GM23338 (cell line): ENCODE data around the gene CSGALNACT2. TPM values are rescaled to one million over a fixed set of nuclear protein-coding genes. Genes with fewer than 3 reads are reported as not detected.

Source experiments
- ATAC-seq: fragments of 200-7000 bp; cut with Tn5 transposase; 3 replicates; pipeline ENCODE4 v1.9.1; 2020
- DNase-seq: peaks from one replicate; pipeline ENCODE4 v3.0.0-alpha.2; 2015; ENCODE audit warnings: low spot score
- H2AFZ ChIP-seq: fragments of 200-600 bp; sonication (generic); 2 replicates; pipeline ENCODE4 v1.8.0; 2016; ENCODE audit warnings: antibody characterized with exemption, mild to moderate bottlenecking, moderate library complexity
- H3F3A ChIP-seq: fragments of 200-600 bp; sonication (generic); replicated peaks from 2 replicates; pipeline ENCODE4 v1.8.0; 2017; ENCODE audit warnings: antibody characterized with exemption, mixed run types, low read depth
- H3K27ac ChIP-seq: fragments of 200-600 bp; sonication (generic); 2 replicates; pipeline ENCODE4 v1.6.1; 2016; ENCODE audit warnings: low read depth
- H3K27me3 ChIP-seq: fragments of 200-600 bp; sonication (generic); 2 replicates; pipeline ENCODE4 v1.8.0; 2016; ENCODE audit warnings: mild to moderate bottlenecking, mixed run types, moderate library complexity; ENCODE audit not compliant: insufficient read depth
- H3K36me3 ChIP-seq: fragments of 200-600 bp; sonication (generic); 2 replicates; pipeline ENCODE4 v1.8.0; 2016; ENCODE audit warnings: mild to moderate bottlenecking; ENCODE audit not compliant: insufficient read depth
- H3K4me1 ChIP-seq: fragments of 200-600 bp; sonication (generic); 2 replicates; pipeline ENCODE4 v1.8.0; 2016; ENCODE audit warnings: mild to moderate bottlenecking, moderate library complexity; ENCODE audit not compliant: insufficient read depth
- H3K4me2 ChIP-seq: fragments of 200-600 bp; sonication (generic); 2 replicates; pipeline ENCODE4 v1.7.1; 2017; ENCODE audit warnings: mixed run types
- H3K4me3 ChIP-seq: fragments of 200-600 bp; sonication (generic); 2 replicates; pipeline ENCODE4 v1.6.1; 2016; ENCODE audit warnings: mixed run types
- H3K79me2 ChIP-seq: fragments of 200-600 bp; sonication (generic); replicated peaks from 2 replicates; pipeline ENCODE4 v1.8.0; 2017; ENCODE audit warnings: mild to moderate bottlenecking; ENCODE audit not compliant: insufficient read depth
- H3K9me2 ChIP-seq: fragments of 200-600 bp; sonication (generic); 2 replicates; pipeline ENCODE4 v1.8.0; 2017; ENCODE audit not compliant: insufficient read depth
- H4K20me1 ChIP-seq: fragments of 200-600 bp; sonication (generic); replicated peaks from 2 replicates; pipeline ENCODE4 v1.8.0; 2017; ENCODE audit warnings: mild to moderate bottlenecking; ENCODE audit not compliant: insufficient read depth
- H3K27ac Mint-ChIP-seq: 2 replicates; pipeline ENCODE4 v1.8.0; 2020; ENCODE audit warnings: inconsistent platforms, mild to moderate bottlenecking, moderate library complexity, mixed read lengths
- H3K27me3 Mint-ChIP-seq: 3 replicates; pipeline ENCODE4 v1.8.0; 2022; ENCODE audit warnings: low read depth, mild to moderate bottlenecking, moderate library complexity, mixed read lengths, inconsistent platforms; ENCODE audit not compliant: insufficient read depth, poor library complexity
- H3K36me3 Mint-ChIP-seq: 3 replicates; pipeline ENCODE4 v1.8.0; 2021; ENCODE audit warnings: low read depth, mild to moderate bottlenecking, inconsistent platforms, moderate library complexity, mixed read lengths
- H3K4me1 Mint-ChIP-seq: 3 replicates; pipeline ENCODE4 v1.8.0; 2020; ENCODE audit warnings: mild to moderate bottlenecking, inconsistent platforms, mixed read lengths
- H3K4me3 Mint-ChIP-seq: 3 replicates; pipeline ENCODE4 v1.8.0; 2021; ENCODE audit warnings: moderate library complexity, mild to moderate bottlenecking, inconsistent platforms, mixed read lengths
- H3K9me3 Mint-ChIP-seq: 3 replicates; pipeline ENCODE4 v1.8.0; 2020; ENCODE audit warnings: moderate library complexity, mild to moderate bottlenecking, inconsistent platforms, mixed read lengths
- CREB1 ChIP-seq: fragments of 250-450 bp; sonication (Bioruptor Pico); IDR thresholded peaks from 2 replicates; pipeline ENCODE4 v1.5.0; 2020; ENCODE audit warnings: low read depth, mild to moderate bottlenecking, moderate library complexity
- EZH2 ChIP-seq: fragments of 200-600 bp; sonication (generic); IDR thresholded peaks from one replicate; pipeline ENCODE4 v1.8.0; 2017; ENCODE audit warnings: antibody characterized with exemption, mild to moderate bottlenecking, low read depth; ENCODE audit not compliant: unreplicated experiment
- JUNB ChIP-seq: IDR thresholded peaks from one replicate; pipeline ENCODE4 v1.6.1; 2016; ENCODE audit warnings: antibody characterized with exemption; ENCODE audit not compliant: unreplicated experiment
- NANOG ChIP-seq: IDR thresholded peaks from 2 replicates; pipeline ENCODE4 v1.6.1; 2016; ENCODE audit warnings: antibody characterized with exemption, borderline replicate concordance
- polyA plus RNA-seq: library from polyadenylated mRNA; unstranded; fragments of >200 nt; fragmentation: Nextera tagmentation; extraction: Ambion mirVana; gene quantifications from 2 replicates; pipeline ENCODE4 v1.2.1, GENCODE V29; 2016
- total RNA-seq: library from RNA; depleted of rRNA; stranded (reverse); fragments of >200 nt; shearing (Covaris generic); gene quantifications from 2 replicates; pipeline ENCODE4 v1.2.3, GENCODE V29; 2014
- TF ChIP-seq, protein P1 (sequence below): fragments of 250-450 bp; sonication (Bioruptor Pico); IDR thresholded peaks from 2 replicates; pipeline ENCODE4 v1.5.0; 2020; ENCODE audit warnings: mild to moderate bottlenecking, moderate library complexity
- TF ChIP-seq, protein P2 (sequence below): IDR thresholded peaks from one replicate; pipeline ENCODE4 v1.6.1; 2018; ENCODE audit warnings: antibody characterized with exemption; ENCODE audit not compliant: unreplicated experiment

Gene CSGALNACT2
- total and polyA plus RNA-seq, 2 experiments from 2014 or later, result 3.0 to 4.6 TPM

DNA sequence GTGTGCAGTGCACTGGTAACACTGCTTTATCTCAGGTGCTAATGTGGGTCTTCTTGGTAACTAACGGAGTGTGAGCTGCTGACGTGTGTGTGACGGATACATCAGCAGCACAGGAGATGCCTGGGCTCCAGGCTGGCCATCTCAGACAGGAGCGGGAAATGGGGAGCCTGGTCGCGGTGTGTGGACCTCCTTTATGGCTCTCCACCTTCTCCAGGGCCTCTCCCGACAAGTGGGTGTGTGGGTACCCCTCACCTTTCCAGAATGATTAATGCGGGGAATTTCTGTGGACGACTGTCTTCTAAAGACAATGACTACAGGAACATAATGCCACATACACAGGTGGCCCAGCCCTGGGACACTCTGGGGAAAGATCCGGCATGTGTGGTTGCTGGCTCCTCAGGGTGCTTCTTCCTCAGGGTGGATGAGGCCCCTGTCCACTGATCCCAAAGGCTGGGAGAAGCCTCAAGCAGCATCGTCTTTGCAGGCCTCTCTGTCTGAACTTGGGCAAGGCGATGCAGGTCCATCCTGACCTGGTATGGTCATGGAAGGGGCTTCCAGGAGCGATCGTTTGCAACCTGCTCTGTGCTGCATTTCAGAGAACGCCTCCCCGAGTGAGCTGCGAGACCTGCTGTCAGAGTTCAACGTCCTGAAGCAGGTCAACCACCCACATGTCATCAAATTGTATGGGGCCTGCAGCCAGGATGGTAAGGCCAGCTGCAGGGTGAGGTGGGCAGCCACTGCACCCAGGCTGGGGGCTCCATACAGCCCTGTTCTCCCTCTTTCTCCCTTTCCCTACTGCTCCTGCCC lies 20.3 kb upstream of the CSGALNACT2 start (continued):
- TF ChIP-seq, protein P1, sequence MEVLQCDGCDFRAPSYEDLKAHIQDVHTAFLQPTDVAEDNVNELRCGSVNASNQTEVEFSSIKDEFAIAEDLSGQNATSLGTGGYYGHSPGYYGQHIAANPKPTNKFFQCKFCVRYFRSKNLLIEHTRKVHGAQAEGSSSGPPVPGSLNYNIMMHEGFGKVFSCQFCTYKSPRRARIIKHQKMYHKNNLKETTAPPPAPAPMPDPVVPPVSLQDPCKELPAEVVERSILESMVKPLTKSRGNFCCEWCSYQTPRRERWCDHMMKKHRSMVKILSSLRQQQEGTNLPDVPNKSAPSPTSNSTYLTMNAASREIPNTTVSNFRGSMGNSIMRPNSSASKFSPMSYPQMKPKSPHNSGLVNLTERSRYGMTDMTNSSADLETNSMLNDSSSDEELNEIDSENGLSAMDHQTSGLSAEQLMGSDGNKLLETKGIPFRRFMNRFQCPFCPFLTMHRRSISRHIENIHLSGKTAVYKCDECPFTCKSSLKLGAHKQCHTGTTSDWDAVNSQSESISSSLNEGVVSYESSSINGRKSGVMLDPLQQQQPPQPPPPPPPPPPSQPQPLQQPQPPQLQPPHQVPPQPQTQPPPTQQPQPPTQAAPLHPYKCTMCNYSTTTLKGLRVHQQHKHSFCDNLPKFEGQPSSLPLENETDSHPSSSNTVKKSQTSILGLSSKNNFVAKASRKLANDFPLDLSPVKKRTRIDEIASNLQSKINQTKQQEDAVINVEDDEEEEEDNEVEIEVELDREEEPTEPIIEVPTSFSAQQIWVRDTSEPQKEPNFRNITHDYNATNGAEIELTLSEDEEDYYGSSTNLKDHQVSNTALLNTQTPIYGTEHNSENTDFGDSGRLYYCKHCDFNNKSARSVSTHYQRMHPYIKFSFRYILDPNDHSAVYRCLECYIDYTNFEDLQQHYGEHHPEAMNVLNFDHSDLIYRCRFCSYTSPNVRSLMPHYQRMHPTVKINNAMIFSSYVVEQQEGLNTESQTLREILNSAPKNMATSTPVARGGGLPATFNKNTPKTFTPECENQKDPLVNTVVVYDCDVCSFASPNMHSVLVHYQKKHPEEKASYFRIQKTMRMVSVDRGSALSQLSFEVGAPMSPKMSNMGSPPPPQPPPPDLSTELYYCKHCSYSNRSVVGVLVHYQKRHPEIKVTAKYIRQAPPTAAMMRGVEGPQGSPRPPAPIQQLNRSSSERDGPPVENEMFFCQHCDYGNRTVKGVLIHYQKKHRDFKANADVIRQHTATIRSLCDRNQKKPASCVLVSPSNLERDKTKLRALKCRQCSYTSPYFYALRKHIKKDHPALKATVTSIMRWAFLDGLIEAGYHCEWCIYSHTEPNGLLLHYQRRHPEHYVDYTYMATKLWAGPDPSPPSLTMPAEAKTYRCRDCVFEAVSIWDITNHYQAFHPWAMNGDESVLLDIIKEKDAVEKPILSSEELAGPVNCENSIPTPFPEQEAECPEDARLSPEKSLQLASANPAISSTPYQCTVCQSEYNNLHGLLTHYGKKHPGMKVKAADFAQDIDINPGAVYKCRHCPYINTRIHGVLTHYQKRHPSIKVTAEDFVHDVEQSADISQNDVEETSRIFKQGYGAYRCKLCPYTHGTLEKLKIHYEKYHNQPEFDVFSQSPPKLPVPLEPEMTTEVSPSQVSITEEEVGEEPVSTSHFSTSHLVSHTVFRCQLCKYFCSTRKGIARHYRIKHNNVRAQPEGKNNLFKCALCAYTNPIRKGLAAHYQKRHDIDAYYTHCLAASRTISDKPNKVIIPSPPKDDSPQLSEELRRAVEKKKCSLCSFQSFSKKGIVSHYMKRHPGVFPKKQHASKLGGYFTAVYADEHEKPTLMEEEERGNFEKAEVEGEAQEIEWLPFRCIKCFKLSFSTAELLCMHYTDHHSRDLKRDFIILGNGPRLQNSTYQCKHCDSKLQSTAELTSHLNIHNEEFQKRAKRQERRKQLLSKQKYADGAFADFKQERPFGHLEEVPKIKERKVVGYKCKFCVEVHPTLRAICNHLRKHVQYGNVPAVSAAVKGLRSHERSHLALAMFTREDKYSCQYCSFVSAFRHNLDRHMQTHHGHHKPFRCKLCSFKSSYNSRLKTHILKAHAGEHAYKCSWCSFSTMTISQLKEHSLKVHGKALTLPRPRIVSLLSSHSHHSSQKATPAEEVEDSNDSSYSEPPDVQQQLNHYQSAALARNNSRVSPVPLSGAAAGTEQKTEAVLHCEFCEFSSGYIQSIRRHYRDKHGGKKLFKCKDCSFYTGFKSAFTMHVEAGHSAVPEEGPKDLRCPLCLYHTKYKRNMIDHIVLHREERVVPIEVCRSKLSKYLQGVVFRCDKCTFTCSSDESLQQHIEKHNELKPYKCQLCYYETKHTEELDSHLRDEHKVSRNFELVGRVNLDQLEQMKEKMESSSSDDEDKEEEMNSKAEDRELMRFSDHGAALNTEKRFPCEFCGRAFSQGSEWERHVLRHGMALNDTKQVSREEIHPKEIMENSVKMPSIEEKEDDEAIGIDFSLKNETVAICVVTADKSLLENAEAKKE (CRISPR knock-in tag), result no peak
- no peak for TF ChIP-seq JUNB
- TF ChIP-seq EZH2, result no peak

DNA sequence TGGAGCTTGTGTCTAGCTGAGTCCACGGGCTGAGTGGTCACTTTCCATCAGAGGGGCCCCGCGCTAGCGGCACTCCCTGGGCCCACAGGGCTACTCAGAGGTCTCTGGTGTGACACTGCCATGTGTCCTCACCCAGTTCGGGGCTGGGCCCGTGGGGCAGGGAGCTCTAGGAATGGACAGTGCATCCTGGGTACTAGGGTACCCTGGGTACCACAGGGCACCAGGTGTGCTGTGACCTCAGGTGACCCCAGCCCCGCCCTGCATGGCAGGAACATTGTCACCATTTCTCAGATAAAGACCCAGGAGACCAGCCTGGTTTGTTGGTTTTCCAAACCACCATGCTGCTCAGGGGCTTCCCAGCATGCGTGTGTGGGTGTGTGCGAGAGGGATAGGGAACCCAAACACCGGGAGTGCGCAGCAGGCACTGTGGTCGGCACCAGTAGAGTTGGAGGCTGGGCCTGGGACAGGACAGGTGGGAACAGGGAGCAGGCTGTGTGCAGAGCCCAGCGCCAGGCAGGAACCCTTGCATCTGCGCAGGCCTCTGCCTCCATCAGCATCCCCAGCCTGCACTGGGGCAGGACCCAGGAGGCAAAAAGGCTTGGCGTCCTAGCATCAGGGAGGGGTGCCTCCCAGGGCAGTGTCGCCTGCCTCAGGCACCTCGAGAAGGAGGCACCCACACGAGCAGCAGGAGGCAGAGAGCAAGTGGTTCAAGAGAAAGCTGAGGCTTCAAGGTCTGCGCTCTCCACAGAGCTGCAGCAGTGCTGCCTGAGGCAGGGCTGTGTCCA lies 19.4 kb upstream of the CSGALNACT2 start:
- Histone ChIP-seq H3K79me2 (no peaks in the 10 kb centered on the region), H3K27ac (no peak overlapping the region), H3K36me3 (no peaks in the 10 kb centered on the region), H4K20me1 (no peaks in the 10 kb centered on the region), H3K4me1 (no peaks in the 10 kb centered on the region), H3K4me2 (no peak overlapping the region), H3F3A (no peaks in the 10 kb centered on the region), H3K27me3 (no peaks in the 10 kb centered on the region), H2AFZ (no peak overlapping the region), H3K4me3 (no peak overlapping the region), H3K9me2 (no peaks in the 10 kb centered on the region)
- Mint-ChIP-seq H3K4me1 (no peaks in the 10 kb centered on the region), H3K9me3 (no peaks in the 10 kb centered on the region), H3K27ac (no peak overlapping the region), H3K36me3 (no peaks in the 10 kb centered on the region; the same call in 2 of the 3 replicates), H3K4me3 (no peak overlapping the region), H3K27me3 (peaks cover 2% of the 10 kb centered on the region)
- DNase-seq, result no peak
- ATAC-seq, result no peak
- TF ChIP-seq NANOG (no peak), CREB1 (CRISPR knock-in tag) (no peak)
- TF ChIP-seq, protein P2, sequence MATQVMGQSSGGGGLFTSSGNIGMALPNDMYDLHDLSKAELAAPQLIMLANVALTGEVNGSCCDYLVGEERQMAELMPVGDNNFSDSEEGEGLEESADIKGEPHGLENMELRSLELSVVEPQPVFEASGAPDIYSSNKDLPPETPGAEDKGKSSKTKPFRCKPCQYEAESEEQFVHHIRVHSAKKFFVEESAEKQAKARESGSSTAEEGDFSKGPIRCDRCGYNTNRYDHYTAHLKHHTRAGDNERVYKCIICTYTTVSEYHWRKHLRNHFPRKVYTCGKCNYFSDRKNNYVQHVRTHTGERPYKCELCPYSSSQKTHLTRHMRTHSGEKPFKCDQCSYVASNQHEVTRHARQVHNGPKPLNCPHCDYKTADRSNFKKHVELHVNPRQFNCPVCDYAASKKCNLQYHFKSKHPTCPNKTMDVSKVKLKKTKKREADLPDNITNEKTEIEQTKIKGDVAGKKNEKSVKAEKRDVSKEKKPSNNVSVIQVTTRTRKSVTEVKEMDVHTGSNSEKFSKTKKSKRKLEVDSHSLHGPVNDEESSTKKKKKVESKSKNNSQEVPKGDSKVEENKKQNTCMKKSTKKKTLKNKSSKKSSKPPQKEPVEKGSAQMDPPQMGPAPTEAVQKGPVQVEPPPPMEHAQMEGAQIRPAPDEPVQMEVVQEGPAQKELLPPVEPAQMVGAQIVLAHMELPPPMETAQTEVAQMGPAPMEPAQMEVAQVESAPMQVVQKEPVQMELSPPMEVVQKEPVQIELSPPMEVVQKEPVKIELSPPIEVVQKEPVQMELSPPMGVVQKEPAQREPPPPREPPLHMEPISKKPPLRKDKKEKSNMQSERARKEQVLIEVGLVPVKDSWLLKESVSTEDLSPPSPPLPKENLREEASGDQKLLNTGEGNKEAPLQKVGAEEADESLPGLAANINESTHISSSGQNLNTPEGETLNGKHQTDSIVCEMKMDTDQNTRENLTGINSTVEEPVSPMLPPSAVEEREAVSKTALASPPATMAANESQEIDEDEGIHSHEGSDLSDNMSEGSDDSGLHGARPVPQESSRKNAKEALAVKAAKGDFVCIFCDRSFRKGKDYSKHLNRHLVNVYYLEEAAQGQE, result no peak
